HG03342 (cell line): ENCODE results near the gene ASB10.

Source experiments
- ATAC-seq: cut with Tn5 transposase; IDR thresholded peaks from one replicate; pipeline ENCODE4 v1.9.1; 2021; ENCODE audit warnings: mild to moderate bottlenecking, moderate library complexity; ENCODE audit not compliant: unreplicated experiment

The ASB10 gene

GRCh38 chr7:151186640-151187408 is at the start of gene ASB10:
Gene ASB10, minus strand, starts transcription at chr7:151187250. Its CDS starts 120 bp downstream, at chr7:151187130.
- no peak for ATAC-seq

- no peak for ATAC-seq
Measured at GRCh38 chr7:151236406-151236805, 49.4 kb upstream of the ASB10 start.

- no peak for ATAC-seq
Measured at GRCh38 chr7:151235091-151235787, 48.2 kb upstream of the ASB10 start.

- no peak for ATAC-seq
Measured at GRCh38 chr7:151233804-151234203, 46.8 kb upstream of the ASB10 start.

- peak; percentile 36 for ATAC-seq
Measured at GRCh38 chr7:151232917-151233701, 46.1 kb upstream of the ASB10 start.

GRCh38 chr7:151232091-151232916 is 45.3 kb upstream of the ASB10 start, which contains the start of gene CHPF2:
Gene CHPF2, plus strand, starts transcription at chr7:151232483. Its CDS starts 1,529 bp downstream, at chr7:151234012.
- ATAC-seq: peak; percentile 97

- no peak for ATAC-seq
Measured at GRCh38 chr7:151231080-151231479, 44.0 kb upstream of the ASB10 start.

- no peak for ATAC-seq
Measured at GRCh38 chr7:151229249-151229648, 42.2 kb upstream of the ASB10 start.

- no peak for ATAC-seq
Measured at GRCh38 chr7:151228024-151228866, 41.2 kb upstream of the ASB10 start.

GRCh38 chr7:151226875-151227782 is 40.1 kb upstream of the ASB10 start, which contains the start of gene ABCF2:
Gene ABCF2, minus strand, starts transcription at chr7:151227205. Its CDS starts 747 bp downstream, at chr7:151226458.
- ATAC-seq: peak; percentile 99

- ATAC-seq: no peak
Measured at GRCh38 chr7:151226560-151226874, 39.5 kb upstream of the ASB10 start.

- ATAC-seq: no peak
Measured at GRCh38 chr7:151225948-151226510, 39.0 kb upstream of the ASB10 start.

- no peak for ATAC-seq
Measured at GRCh38 chr7:151223728-151224127, 36.7 kb upstream of the ASB10 start.

- ATAC-seq: no peak
Measured at GRCh38 chr7:151218170-151218569, 31.1 kb upstream of the ASB10 start.

- no peak for ATAC-seq
Measured at GRCh38 chr7:151215396-151215795, 28.3 kb upstream of the ASB10 start.

- no peak for ATAC-seq
Measured at GRCh38 chr7:151213826-151214225, 26.8 kb upstream of the ASB10 start.

- no peak for ATAC-seq
Measured at GRCh38 chr7:151212626-151213025, 25.6 kb upstream of the ASB10 start.

GRCh38 chr7:151211155-151211772 is 24.2 kb upstream of the ASB10 start:
- ATAC-seq: no peak
